ENCODE results near the gene CSNK1E.

Gene CSNK1E

DNA sequence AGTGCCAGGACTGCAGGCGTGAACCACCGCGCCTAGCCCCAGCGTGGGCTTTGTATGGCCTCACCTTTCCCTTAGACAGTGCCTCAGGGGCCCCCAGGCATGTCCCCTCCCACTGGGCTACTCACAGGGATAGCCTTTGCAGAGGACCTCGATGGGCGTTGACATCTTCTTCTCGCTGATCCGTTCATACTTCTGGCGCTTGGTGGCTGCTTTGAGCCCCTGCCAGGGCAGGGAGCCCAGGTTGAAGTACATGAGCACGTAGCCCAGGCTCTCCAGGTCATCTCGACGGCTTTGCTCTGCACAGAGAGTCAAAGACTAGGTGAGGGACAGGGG lies 17.5 kb downstream of the CSNK1E start:
- TF ChIP-seq, protein P1, sequence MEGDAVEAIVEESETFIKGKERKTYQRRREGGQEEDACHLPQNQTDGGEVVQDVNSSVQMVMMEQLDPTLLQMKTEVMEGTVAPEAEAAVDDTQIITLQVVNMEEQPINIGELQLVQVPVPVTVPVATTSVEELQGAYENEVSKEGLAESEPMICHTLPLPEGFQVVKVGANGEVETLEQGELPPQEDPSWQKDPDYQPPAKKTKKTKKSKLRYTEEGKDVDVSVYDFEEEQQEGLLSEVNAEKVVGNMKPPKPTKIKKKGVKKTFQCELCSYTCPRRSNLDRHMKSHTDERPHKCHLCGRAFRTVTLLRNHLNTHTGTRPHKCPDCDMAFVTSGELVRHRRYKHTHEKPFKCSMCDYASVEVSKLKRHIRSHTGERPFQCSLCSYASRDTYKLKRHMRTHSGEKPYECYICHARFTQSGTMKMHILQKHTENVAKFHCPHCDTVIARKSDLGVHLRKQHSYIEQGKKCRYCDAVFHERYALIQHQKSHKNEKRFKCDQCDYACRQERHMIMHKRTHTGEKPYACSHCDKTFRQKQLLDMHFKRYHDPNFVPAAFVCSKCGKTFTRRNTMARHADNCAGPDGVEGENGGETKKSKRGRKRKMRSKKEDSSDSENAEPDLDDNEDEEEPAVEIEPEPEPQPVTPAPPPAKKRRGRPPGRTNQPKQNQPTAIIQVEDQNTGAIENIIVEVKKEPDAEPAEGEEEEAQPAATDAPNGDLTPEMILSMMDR (IDR thresholded peaks at IDR 0.05), result no peak
- Histone ChIP-seq H3K27me3 (no peaks in the 10 kb centered on the region), H3K4me1 (ENCODE audit: control insufficient read depth in 1 of 2, insufficient read depth in 1 of 2, low read depth in 1 of 2, low read length in 1 of 2) (peaks cover 0 to 3% of the 10 kb centered on the region in 2 experiments), H3K27ac (no peak overlapping the region), H3K4me3 (ENCODE audit: low read depth in 1 of 2, low read length in 1 of 2) (no peak overlapping the region), H3K9me3 (no peaks in the 10 kb centered on the region), H3K36me3 (peaks cover 53% of the 10 kb centered on the region)

DNA sequence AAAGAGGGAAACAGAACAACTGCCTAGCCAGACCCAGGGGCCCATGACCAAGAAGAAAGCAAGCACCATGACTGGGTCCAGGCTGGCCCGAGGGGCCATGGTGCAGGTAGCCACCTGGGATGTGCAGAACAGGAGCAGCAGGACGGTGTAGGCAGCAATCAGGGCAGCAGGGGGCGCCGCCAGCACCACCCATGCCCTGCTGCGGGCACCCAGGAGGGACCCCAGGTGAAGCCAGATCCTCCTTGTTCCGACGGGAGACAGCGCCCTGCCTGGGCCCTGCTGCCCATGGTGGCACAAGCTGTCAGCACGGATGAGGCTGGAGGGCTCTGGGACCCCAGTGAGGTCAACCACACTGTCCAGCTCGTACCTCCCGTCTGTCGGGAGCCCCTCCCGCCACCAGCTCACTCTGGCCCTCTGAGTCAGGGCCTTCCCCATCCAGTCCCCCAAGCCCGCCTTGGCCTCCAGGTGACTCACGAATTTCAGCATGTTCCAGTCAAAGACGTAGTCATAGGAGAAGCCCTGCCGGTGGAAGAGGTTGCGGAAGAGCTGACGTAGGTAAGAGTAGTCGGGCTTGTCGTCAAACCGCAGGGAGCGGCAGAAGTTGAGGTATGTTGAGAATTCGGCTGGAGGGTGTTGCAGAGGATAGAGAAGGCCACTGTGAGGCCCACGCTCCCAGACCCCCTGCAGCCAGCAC lies 18.8 kb downstream of the CSNK1E start:
- Histone ChIP-seq H3K9me3 (no peaks in the 10 kb centered on the region), H3K27ac (no peak overlapping the region), H3K27me3 (no peaks in the 10 kb centered on the region), H3K36me3 (peaks cover 63% of the 10 kb centered on the region), H3K4me1 (ENCODE audit: control insufficient read depth in 1 of 2, insufficient read depth in 1 of 2, low read depth in 1 of 2, low read length in 1 of 2) (no peaks in the 10 kb centered on the region), H3K4me3 (ENCODE audit: low read depth in 1 of 2, low read length in 1 of 2) (no peak overlapping the region)
- TF ChIP-seq, protein P1 (IDR thresholded peaks at IDR 0.05), result no peak

DNA sequence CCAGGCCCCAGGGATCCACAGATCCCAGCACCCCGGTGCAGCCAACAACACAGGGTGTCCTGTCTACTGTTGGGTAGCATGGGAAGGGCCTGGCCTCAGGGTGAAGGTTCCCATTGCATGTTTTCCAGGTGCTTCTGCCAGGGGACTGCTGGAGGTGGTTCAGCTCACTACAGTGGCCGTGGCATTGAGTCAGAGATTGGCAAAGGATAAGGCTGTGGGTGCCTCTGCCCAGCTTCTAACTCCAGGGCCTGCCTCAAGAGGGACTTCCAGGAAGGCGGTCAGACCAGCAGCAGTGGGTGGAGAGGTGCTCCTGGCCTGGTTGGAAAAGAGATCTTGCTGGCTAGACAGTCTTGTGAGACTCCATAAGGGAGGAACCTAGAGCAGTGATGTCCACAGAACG lies 20.9 kb downstream of the CSNK1E start:
- Histone ChIP-seq H3K36me3 (peaks cover 52% of the 10 kb centered on the region), H3K27me3 (no peaks in the 10 kb centered on the region), H3K27ac (no peak overlapping the region), H3K4me1 (ENCODE audit: control insufficient read depth in 1 of 2, insufficient read depth in 1 of 2, low read depth in 1 of 2, low read length in 1 of 2) (peaks cover 9 to 12% of the 10 kb centered on the region in 2 experiments), H3K9me3 (no peaks in the 10 kb centered on the region), H3K4me3 (ENCODE audit: low read depth in 1 of 2, low read length in 1 of 2) (no peak overlapping the region)
- TF ChIP-seq, protein P1 (IDR thresholded peaks at IDR 0.05), result no peak

DNA sequence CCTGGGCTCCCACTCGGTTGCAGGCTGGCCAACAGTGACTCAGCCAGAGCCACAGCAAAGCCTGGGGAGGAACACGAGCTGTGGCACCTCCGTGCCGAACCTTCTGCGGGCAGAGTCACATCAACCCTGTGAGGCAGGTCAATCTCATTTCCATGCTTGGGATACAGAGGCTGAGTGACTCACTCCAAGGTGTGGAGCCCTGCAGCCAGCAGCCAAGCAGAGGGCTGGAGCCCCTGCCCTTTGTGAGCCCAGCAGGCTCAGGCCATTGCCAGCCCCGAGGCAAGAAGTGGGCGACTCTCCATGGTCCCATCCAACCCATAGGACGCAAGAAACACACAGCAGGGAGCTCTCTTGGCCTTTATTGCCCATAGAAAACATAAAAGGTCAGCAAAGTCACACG lies 21.4 kb downstream of the CSNK1E start:
- TF ChIP-seq, protein P1 (IDR thresholded peaks at IDR 0.05), result no peak
- peaks cover 9 to 12% of the 10 kb centered on the region in 2 experiments for H3K4me1 ChIP-seq (ENCODE audit: control insufficient read depth in 1 of 2, insufficient read depth in 1 of 2, low read depth in 1 of 2, low read length in 1 of 2)
- H3K36me3 ChIP-seq, result peaks cover 50% of the 10 kb centered on the region

DNA sequence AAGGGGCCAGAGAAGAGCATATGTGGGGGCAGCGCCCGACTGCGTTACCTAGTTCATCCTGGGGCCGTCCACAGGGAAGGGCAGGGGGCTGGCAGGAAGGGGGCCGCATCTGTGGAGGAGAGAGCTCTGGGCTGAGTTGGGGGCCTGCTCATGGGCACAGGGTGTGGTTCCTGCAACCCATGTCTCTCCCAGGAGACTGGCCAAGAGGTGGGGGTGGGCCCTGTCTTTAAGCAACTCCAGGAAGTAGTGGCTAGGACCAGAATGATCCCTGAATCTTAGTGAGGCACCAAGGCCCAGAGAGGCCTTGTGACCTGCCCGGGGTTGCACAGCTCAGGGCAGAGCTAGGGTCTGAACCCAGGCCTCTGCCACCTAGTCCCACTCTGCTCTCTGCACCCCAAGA lies 21.9 kb downstream of the CSNK1E start:
- Histone ChIP-seq H3K27me3 (no peaks in the 10 kb centered on the region), H3K36me3 (peaks cover 45% of the 10 kb centered on the region), H3K4me3 (ENCODE audit: low read depth in 1 of 2, low read length in 1 of 2) (no peak overlapping the region), H3K4me1 (ENCODE audit: control insufficient read depth in 1 of 2, insufficient read depth in 1 of 2, low read depth in 1 of 2, low read length in 1 of 2) (peaks cover 11 to 15% of the 10 kb centered on the region in 2 experiments), H3K27ac (no peak overlapping the region), H3K9me3 (no peaks in the 10 kb centered on the region)
- TF ChIP-seq, protein P1 (IDR thresholded peaks at IDR 0.05), result no peak

More for the DNA sequence above, 21.4 kb downstream of the CSNK1E start:
- Histone ChIP-seq H3K27me3 (no peaks in the 10 kb centered on the region), H3K4me3 (ENCODE audit: low read depth in 1 of 2, low read length in 1 of 2) (no peak overlapping the region), H3K27ac (no peak overlapping the region), H3K9me3 (no peaks in the 10 kb centered on the region)

Measured in neutrophil (primary cell).